Epithelial cell of prostate (primary cell): ENCODE data around the gene MAPK9.

Experiments used
- DNase-seq: peaks from one replicate; pipeline ENCODE4 v3.0.0-alpha.2; 2011; ENCODE audit warnings: low read depth, low spot score
- H3K27ac ChIP-seq: fragments of 450-650 bp; 2 replicates; pipeline ENCODE4 v1.5.1; 2017; ENCODE audit warnings: mild to moderate bottlenecking

MAPK9 gene

DNA sequence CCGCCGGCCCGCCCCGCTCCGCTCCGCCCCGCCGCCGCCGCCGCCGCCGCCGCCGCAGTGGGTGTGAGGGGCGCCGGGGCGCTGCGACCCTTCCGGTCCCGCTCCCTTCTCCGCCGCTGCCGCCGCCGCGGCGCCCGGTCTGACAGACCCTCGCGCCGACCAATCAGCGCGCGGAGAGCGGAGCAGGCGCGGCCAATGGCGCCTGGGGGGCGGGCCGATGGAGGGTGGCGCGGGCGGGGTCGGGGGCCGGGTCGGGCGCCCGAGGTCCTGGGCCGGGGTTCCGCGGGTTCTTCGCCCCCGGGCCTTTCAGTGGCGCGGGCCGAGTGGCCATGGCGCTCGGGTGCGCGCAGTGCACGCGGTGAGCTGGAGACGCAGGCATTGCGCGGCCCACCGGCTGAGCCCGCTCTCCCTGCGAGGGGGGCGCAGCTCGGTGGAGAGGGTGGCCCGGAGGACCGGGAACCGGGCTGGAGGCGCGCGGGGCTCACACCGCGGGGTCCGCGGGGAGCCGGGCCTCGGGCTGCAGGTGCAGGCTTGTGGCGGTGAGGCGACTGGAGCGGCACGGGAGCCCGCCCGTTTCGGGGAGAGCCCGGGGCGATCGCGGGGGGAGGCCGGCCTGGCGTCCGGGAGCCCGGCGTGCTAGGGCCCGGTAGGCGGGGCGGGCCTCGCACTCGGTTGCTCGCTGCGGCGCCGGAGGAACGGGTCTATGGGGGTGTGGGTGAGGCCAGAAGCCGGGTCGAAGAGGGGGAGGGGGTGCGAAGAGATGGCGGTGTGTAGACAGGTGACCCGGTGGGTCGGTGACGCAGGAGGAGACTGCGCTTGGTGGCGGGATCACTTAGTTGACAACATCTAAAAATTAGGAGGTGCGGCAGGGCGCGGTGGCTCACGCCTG lies at the start of gene MAPK9:
MAPK9 (minus strand) TSS at position 141 of the 889 bp plus-strand sequence. CDS start 11,522 bp downstream, outside the sequence.
- H3K27ac ChIP-seq, result peak within 1 kb of the TSS; percentile 49
- DNase-seq, result no peak

DNA sequence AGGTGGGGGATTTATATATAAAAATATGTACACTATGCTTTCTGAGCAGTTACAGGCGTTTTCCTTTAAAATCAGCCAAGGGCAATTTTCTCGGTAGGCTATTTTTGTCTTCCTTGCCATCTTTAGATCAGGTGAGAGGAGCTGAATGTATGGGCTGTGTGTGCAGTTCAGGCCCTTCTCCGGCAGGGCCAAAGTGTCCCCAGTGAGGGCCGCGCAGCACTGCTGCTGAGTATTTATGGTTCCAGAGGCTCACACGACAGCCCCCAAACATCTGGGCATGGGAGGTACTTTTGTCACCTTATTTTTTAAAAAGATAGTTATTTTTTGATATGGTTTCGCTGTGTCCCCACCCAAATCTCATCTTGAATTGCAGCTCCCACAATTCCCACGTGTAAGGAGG lies 49.7 kb upstream of the MAPK9 start:
- no peak for DNase-seq
- no peak overlapping the region for H3K27ac ChIP-seq

DNA sequence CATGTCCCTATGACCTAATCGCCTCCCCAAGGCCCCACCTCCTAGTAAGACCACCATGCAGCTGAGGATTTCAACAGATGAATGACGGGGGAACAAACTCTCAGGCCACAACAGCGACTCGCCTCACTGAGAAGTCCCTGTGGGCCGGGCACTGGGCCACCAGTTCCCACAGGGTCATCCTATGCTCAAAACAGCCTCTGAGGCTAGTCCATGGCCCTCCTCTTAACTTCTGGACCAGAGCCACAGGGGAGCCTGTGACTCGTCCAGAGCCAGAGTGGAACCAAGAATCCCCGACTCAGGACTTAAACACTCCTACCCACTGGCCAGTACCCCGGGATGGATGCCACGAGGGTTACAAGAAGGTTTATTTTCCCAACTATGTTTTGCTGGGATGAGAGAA lies 49.0 kb upstream of the MAPK9 start:
- H3K27ac ChIP-seq, result no peak overlapping the region
- no peak for DNase-seq

DNA sequence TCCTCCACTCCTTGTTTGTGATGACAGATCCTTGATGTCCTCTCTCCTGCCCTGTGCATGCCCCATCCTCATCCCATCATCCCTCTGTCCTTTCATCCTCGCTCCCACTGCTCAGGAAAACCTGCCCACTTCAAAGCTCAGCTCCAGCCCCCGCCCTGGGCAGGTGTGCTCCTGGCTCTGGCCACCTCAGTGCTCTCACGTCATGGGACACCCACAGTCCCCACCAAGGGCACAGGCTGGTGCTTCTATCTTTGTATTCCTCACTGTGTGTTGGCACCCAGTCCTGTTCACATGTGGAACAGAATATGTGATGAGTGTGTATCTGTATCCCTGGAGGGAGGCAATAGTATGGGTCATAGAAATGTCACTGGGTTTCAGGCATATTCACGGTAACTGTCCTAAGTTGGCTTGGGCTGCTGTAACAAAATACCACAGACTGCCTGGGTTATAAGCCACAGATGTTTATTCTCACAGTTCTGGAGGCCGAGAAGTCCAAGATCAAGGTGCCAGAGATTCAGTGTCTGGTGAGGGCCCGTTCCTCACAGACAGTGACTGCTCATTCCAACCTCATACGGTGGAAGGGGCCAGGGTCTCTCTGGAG lies 47.8 kb upstream of the MAPK9 start:
- no peak overlapping the region for H3K27ac ChIP-seq
- DNase-seq, result no peak

DNA sequence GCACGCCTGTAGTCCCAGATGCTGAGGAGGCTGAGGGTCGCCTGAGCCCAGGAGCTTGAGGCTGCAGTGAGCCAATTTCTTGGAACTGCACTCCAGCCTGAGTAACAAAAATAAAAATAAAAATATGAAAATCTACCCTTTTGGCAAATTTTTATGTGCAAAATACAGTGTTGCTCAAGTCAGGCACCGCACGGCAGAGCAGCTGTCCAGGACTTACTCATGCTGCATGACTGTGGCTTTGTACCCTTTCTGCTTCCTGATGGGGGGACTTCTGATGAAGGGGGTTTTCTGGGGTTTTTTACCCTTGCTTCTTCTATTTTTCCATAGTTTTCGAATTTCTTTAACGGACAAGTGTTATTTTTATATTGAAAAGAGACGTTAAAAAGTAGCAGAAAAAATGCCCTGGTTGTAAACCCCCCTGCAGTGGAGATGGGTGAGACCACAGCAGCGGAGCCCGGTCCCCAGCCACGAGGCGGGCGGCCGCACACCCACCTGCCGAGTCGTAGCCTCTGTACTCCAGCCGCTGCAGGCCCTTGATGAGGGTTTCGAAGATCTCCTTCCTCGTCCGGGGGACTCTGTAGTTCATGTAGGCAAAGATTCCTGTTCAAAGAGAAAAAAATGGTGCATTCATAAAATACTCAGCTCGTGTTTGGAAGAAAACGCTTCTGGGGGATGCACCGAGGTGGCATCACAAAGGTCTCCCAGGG lies 46.3 kb upstream of the MAPK9 start:
- DNase-seq, result no peak
- H3K27ac ChIP-seq, result no peak overlapping the region

DNA sequence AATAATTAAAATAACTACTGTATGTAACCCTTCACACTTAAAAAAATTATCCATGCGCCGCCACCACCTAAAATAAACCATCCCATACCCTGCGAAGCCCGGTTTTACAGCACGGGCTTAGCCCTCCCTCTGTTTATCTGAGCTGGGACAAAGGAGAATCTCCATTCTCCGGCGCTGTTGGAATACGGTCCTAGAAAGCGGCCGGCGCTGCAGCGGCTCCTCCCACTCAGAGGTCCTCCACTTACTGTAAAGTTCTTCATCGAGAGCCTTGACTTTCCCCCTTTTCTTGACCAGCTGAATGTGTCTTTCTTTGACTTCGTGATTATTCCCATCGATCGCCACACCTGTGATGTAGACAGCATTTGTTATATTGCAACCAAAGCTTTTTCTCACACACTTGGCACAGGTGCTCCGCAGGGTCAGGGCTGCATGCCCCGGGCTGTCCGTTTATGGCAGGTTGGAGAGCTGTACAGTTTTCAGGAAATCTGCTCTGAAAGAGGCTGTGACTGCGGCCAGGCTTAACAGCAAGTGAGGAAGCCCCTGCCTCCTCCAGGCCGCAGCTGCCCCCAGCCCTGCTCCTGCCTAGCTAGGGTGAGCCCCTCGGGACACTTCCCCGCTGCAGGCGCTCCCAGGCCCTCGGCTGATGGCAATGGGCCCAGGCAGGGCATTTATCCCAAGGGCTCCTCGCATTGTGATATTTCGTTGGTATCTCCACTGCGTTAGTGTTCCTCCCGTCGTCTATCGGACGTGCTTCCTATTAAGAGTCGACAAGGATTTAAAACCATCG lies 44.5 kb upstream of the MAPK9 start:
- no peak overlapping the region for H3K27ac ChIP-seq
- no peak for DNase-seq

DNA sequence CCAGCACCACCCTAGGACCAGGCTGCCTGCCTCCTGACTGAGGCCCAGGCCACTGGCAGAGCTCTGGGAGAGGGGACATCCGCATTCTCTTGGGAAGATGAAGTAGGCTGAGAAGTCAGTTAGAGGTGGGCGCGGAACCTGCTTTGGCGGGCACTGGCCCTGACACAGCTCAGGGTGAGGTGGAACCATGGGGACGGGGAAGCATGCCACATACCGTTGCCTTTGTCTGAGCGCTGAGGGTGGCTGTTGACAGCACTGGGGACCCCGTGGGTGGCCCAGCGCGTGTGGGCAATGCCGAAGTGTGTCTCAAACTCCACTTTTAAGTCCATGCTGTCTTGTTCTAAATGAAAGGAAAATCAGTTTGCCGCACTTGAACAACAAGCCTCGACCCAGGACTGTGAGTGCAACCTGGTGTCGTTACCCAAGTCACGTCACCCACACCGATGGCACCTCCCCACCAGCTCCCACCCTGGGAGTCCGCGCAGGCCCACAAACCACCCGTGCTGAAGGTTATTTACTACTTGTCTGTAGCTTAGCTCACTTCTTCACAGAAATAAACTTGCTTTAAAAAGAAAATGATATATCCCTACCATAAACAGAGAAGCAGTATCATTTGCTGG lies 43.8 kb upstream of the MAPK9 start:
- H3K27ac ChIP-seq, result no peak overlapping the region
- DNase-seq, result no peak

DNA sequence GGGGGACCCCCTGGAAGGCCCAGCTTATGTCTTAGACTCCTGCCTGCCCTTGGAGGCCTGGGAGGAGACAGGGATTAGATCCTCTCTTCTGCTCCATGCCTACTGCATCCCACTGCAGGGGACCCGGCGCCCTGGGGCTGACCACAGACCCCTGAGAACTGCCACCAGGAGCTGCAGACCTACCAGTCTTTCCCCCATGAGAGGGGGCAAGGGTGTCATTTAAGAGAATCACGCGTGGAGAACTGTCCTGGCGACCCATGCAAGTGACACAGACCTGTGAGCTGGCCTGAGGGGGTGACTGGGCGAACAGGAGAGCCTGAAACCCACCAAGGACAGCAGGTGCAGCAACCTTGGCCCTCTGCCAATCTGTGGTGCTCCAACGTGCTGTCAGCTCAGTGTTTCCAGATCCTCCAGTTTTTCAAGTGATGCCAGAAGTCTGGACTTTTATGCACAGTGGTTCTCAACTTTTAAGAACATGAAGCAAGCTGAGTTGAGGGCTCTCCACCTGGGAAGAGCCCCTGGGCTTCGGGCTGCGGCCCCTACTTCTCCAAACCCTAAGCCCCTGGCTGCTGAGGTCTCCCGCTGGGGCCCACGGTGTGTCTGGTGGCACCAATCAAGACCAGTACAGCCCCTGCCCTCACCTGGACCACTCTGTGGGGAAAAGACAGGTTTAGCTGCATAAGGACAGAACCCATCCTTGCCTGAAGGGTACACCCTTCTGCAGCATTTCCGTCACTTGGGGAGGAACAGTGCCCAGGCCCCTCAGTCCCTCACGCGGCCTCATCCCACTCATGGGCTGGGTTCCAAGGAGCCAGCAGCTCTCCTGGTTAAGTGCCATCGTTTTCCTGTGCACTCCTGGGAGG lies 43.1 kb upstream of the MAPK9 start:
- DNase-seq, result no peak
- no peak overlapping the region for H3K27ac ChIP-seq

DNA sequence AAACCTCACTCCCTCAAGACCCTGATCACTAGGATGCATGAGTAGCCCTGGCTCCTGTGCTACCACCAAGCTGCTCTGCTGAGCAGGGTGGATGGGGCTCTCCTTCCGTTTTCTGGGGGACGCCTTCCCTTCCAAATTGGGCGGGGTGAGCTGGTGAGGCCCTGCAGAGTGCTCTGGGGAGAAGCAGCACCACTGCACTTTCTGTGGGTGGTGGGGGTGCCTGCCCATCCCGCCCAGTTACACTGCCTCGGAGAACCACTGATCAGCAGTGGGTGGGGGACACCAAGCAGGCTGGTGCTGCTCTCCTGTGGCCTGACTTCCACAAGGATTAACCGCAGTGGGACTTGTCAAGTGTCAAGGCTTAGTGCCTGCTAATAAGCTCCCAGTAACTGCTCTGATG lies 42.3 kb upstream of the MAPK9 start:
- DNase-seq, result no peak
- no peak overlapping the region for H3K27ac ChIP-seq

DNA sequence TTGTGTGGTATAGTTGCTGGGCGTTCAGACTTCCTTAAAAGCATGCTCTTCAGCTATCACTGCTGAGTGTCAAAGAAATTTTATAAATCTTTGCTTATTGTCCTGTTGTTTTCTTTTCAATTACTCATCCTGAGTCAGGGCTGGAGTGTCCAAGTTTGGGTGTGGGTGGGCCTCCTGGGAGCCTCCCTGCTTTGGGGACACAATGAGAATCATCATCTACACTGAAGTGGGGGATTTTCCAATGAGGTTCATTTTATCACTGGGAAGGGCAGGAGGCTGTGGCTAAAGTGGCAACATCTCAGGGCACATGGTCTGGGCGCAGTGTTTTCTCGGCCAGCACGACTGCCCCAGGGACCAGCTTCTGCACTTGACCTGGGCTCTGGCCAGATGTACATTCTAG lies 41.8 kb upstream of the MAPK9 start:
- no peak for DNase-seq
- H3K27ac ChIP-seq, result no peak overlapping the region

DNA sequence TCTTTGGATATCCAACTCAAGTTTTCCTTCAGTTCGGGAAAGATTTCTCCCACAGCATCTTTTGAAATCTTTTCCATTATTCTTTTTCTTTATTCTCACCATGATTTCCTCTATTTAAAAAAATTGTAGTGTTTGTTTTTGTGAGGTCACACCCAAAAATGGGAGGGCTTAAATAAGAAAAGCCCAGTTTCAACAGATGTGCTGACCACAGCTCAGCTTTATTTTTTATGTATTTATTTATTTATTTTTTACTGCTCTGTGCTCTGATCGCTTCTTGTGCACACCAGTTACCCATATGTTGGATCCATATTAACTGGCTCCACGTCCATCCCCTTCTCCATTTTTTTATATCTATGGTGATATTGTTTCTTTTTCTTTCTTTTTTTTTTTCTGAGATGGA lies 41.0 kb upstream of the MAPK9 start:
- H3K27ac ChIP-seq, result no peak overlapping the region
- DNase-seq, result no peak

DNA sequence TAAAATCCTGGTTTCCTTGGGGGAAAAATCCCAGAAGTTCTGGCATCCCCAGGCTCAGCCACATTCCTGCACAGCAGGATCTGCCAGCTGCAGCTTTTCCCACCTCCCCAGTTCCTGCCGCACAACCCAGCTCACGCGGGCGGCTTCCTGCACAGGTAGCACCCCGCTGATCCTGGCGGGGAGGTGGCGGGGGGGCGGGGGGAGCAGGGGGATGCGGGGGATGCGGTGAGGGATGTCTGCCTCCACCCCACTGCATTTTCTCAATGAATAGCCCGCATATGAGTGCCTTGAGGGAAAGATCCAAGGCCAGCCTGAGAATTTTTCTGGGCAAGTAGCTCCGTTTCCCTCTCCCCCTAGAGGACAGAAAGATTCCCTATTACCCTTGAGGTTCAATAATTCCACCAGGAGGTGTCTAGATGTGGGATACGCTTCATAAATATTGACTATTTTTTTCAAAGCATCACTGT lies 40.2 kb upstream of the MAPK9 start:
- no peak overlapping the region for H3K27ac ChIP-seq
- no peak for DNase-seq

DNA sequence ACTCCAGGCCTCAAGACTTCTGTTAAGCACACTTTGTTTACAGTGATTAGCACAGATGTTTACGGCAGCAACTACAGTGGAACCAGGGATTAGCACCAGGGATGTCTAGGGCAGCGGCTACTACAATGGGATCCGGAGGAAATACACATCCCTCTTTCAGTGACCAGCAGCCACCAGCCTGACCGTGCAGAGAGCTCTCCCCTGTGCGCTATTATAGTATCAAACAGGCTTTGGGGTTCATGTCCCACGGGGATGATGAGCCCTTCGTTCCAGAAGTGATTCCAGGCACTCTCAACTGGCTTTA lies 39.7 kb upstream of the MAPK9 start:
- DNase-seq, result no peak
- no peak overlapping the region for H3K27ac ChIP-seq

DNA sequence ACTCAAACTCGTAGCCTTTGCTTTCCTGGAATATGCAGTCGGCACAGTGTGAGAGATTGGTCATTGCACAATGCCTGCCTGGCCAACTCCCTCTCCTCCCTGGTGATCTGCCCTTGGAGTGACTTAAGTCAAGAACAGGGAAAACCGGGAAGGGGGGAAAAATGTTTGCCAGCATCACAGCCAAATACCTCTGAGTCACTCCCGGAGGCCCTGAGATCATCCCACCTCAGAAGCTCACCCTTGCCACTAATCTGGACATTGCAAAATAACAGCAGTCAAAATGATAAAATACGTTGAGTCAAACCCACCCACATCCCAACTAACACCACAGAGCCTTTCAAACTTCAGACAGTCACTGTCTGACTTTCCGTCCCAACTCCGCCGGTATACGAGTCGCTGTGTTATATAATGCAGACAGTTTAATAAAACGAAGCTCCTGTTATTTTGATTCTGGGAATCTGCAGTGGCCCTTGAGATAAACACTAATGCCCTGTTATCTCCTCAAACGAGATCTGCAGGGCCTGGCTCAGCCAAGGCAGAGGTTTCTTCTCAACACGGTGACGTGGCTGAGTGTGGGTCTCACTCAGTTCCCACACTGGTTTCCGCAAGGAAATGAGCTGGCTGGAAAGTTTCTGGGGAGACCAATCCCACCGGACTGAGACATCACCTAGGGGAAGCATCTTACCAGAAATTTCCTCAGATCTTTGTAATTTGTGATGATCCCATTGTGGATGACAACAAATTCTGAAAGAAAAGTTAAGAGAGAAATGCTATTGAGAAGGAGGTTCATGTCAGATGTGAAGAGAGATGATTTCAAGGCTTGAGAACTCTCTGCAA lies 39.1 kb upstream of the MAPK9 start:
- no peak for DNase-seq
- H3K27ac ChIP-seq, result no peak overlapping the region

DNA sequence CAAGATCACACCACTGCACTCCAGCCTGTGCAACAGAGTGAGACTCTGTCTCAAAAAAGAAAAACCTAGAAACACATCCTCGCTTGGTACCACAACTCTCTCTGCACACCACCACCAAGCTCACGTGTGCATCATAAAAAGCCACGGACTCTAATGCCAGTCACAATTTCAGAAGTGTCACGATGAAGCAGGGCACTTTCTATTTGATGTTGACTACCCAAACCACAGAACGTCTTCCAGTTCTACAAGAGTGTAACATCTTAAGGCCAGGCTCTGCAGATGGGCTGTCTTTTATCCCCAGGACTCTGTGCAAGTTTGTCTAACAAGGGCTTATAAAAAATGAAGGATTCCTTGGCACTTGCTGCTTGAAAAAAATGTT lies 38.4 kb upstream of the MAPK9 start:
- no peak for DNase-seq
- no peak overlapping the region for H3K27ac ChIP-seq

DNA sequence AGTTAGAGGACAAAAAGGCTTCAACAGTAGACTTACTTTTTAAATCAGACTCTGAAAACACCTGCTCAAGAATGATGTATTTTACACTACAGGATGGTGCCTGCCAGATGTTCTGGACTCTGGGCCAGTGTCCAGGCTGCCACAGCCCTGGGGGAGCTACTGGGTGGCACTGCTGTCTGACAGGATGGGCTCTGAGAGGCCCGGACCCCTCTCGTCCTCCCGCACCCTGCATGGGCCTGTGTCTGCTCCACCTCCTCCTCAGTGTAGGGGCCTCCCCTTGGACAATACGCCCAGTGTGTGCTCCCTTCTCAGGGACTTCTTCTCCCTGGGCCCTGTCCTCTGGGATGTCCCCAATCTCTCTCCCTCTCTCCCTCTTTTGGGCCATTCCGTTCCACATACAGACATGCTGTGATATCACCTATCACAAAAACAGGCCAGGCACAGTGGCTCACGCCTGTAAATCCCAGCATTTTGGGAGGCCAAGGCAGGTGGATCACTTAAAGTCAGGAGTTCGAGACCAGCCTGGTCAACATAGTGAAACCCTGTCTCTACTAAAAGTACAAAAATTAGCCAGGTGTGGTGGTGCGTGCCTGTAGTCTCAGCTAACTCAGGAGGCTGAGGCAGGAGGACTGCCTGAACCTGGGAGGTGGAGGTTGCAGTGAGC lies 37.9 kb upstream of the MAPK9 start:
- H3K27ac ChIP-seq, result no peak overlapping the region
- no peak for DNase-seq

DNA sequence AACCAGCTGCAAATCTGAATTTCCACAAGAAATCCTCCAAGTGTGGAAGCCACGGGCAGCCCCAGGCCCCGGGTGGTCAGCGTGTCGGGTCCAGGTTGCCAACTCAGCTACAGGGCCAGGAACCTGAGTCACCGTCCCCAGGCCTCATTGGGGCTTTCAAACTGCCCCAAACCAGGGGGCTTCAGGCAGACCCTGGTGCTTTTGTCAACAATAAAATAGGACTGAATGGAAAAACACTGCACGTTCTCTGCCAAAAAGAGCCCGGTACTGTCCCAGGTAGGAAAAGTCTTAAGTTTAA lies 37.2 kb upstream of the MAPK9 start:
- H3K27ac ChIP-seq, result no peak overlapping the region
- no peak for DNase-seq
